Osteocyte (in vitro differentiated cells): ENCODE measurements around the gene RS1. TPM values are rescaled to one million over a fixed set of nuclear protein-coding genes. Genes with fewer than 3 reads are reported as not detected.
A peak's percentile ranks its signal among the peaks of the same experiment; 100 is the strongest.

Experiments
- DNase-seq: peaks from one replicate; pipeline ENCODE4 v3.0.0; 2021; ENCODE audit warnings: mixed read lengths; ENCODE audit not compliant: unreplicated experiment; ENCODE audit errors: extremely low spot score
- H3K27ac Mint-ChIP-seq: one replicate; pipeline ENCODE4 v1.8.0; 2021; ENCODE audit warnings: mild to moderate bottlenecking, mixed read lengths; ENCODE audit not compliant: unreplicated experiment
- H3K27me3 Mint-ChIP-seq: one replicate; pipeline ENCODE4 v1.8.0; 2021; ENCODE audit warnings: mixed read lengths; ENCODE audit not compliant: unreplicated experiment
- H3K36me3 Mint-ChIP-seq: one replicate; pipeline ENCODE4 v1.8.0; 2021; ENCODE audit warnings: mixed read lengths; ENCODE audit not compliant: unreplicated experiment
- H3K4me1 Mint-ChIP-seq: one replicate; pipeline ENCODE4 v1.8.0; 2021; ENCODE audit warnings: mixed read lengths; ENCODE audit not compliant: unreplicated experiment
- H3K4me3 Mint-ChIP-seq: one replicate; pipeline ENCODE4 v1.8.0; 2021; ENCODE audit warnings: mild to moderate bottlenecking, moderate library complexity, mixed read lengths; ENCODE audit not compliant: unreplicated experiment
- H3K9me3 Mint-ChIP-seq: one replicate; pipeline ENCODE4 v1.8.0; 2021; ENCODE audit warnings: mixed read lengths; ENCODE audit not compliant: unreplicated experiment
- total RNA-seq: library from RNA; stranded (reverse); gene quantifications from 2 replicates; pipeline ENCODE4 v1.2.1, GENCODE V29; 2021
- TF ChIP-seq, protein P1 (sequence below): fragments of 200-600 bp; sonication (generic); IDR thresholded peaks from 2 replicates; pipeline ENCODE4 v1.5.0; 2021; ENCODE audit warnings: antibody characterized with exemption, mild to moderate bottlenecking, moderate library complexity

Gene RS1
- total RNA-seq, 1 donor from 2014 or later = not detected

DNA sequence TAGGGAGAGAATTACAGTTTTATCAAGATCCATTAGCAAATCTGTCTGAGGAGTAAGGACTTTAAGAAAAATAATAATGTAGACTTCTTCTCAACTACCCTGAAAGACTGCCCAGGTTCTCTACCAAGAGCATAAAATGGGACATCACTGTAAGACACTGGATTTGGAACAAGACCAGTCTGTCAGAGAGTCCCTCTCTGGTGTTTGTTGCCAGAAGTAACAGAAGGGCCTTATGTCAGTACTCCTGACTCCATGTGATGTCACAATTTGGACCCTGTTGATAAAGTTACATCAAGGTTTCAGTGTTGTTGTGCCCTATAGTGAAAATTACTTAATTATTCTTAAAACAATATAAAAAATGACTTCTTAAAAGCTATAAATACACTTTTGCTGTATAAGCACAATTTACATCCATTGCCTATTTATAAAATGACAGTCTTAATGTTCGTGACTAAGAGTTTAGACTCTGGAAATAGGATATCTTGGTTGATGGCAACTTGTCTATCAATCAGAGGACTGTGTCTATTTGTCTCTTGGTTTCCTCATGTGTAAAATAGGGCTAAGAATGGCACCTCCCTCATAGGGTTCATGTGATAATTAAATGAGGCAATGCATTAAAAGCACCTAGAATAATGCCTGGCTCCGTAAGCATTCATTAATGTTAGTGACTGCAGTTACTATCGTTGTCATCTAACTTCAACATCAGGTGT is 57.8 kb downstream of the RS1 start:
- TF ChIP-seq, protein P1, sequence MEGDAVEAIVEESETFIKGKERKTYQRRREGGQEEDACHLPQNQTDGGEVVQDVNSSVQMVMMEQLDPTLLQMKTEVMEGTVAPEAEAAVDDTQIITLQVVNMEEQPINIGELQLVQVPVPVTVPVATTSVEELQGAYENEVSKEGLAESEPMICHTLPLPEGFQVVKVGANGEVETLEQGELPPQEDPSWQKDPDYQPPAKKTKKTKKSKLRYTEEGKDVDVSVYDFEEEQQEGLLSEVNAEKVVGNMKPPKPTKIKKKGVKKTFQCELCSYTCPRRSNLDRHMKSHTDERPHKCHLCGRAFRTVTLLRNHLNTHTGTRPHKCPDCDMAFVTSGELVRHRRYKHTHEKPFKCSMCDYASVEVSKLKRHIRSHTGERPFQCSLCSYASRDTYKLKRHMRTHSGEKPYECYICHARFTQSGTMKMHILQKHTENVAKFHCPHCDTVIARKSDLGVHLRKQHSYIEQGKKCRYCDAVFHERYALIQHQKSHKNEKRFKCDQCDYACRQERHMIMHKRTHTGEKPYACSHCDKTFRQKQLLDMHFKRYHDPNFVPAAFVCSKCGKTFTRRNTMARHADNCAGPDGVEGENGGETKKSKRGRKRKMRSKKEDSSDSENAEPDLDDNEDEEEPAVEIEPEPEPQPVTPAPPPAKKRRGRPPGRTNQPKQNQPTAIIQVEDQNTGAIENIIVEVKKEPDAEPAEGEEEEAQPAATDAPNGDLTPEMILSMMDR = no peak
- Mint-ChIP-seq H3K36me3 (peaks cover 7% of the 10 kb centered on the region), H3K27ac (no peak overlapping the region)

DNA sequence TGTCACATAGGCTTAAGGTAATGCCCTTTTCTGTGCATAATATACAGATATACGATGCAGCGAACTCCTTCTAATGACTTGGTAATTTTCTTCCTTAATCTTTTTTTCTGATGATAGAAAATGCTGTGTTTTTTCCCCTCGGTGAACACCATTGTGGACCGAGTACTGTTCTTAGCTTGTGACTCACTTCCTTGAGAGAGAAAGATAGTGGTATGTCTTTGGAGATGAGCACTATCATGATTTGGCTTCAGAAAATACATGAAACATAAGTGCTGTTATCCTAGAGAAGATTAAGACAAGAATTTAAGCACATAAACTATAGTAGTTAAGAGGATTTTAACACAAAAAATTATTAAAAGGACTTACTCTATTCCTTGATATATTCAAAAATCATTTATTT is 63.9 kb downstream of the RS1 start:
- H3K27me3 Mint-ChIP-seq = no peaks in the 10 kb centered on the region
- H3K9me3 Mint-ChIP-seq = peaks cover 4% of the 10 kb centered on the region
- TF ChIP-seq, protein P1 = no peak
- H3K27ac Mint-ChIP-seq = no peak overlapping the region
- no peaks in the 10 kb centered on the region for H3K4me1 Mint-ChIP-seq
- DNase-seq = no peak
- H3K36me3 Mint-ChIP-seq = peaks cover 13% of the 10 kb centered on the region
- H3K4me3 Mint-ChIP-seq = no peak overlapping the region

More for the DNA sequence above, 57.8 kb downstream of the RS1 start:
- Mint-ChIP-seq H3K4me1 (peaks cover 11% of the 10 kb centered on the region), H3K9me3 (peaks cover 18% of the 10 kb centered on the region), H3K4me3 (no peak overlapping the region), H3K27me3 (no peaks in the 10 kb centered on the region)
- no peak for DNase-seq

DNA sequence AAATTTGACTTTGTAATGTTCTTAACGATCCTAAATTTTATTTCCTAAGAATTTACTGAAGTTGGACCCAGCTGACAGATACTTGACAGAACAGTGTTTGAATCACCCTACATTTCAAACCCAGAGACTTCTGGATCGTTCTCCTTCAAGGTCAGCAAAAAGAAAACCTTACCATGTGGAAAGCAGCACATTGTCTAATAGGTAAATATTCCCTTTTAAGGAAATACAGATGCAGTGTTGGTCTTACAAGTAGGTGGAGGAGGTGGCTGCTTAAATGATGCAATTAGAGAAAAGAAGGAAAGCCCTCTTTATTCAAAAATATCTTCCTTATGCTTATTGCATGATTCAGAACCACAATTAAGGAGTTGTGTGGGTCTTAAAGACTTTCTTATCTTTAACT is 73.5 kb downstream of the RS1 start:
- no peak for DNase-seq

DNA sequence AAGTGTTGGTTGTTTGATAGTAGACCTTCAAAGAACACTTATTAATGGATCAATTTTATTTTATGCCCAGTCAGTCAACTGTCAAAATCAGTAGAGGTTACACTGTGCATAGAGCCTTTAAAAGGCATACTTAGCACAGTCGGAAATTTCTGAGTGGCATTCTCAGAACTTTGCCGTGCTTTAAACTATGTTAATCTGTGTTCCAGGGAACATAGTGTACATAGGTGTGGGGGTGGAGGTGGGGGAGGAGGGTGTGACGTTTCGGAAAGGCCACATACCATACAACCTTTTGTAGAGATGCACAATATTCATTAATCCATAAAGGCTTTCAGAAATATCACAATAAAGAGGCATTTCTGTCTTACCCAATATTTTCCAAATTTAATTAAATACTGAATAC is 75.8 kb downstream of the RS1 start:
- H3K27ac Mint-ChIP-seq = peak overlapping the region; percentile 42
- TF ChIP-seq, protein P1 = no peak
- H3K36me3 Mint-ChIP-seq = peaks cover 7% of the 10 kb centered on the region
- H3K9me3 Mint-ChIP-seq = no peaks in the 10 kb centered on the region
- peaks cover 5% of the 10 kb centered on the region for H3K4me1 Mint-ChIP-seq
- DNase-seq = no peak
- H3K4me3 Mint-ChIP-seq = no peak overlapping the region
- H3K27me3 Mint-ChIP-seq = no peaks in the 10 kb centered on the region

More for the DNA sequence above, 73.5 kb downstream of the RS1 start:
- TF ChIP-seq, protein P1 = no peak
- H3K4me3 Mint-ChIP-seq = no peak overlapping the region
- no peak overlapping the region for H3K27ac Mint-ChIP-seq
- peaks cover 4% of the 10 kb centered on the region for H3K9me3 Mint-ChIP-seq
- H3K4me1 Mint-ChIP-seq = peaks cover 5% of the 10 kb centered on the region
- H3K27me3 Mint-ChIP-seq = no peaks in the 10 kb centered on the region
- peaks cover 10% of the 10 kb centered on the region for H3K36me3 Mint-ChIP-seq

DNA sequence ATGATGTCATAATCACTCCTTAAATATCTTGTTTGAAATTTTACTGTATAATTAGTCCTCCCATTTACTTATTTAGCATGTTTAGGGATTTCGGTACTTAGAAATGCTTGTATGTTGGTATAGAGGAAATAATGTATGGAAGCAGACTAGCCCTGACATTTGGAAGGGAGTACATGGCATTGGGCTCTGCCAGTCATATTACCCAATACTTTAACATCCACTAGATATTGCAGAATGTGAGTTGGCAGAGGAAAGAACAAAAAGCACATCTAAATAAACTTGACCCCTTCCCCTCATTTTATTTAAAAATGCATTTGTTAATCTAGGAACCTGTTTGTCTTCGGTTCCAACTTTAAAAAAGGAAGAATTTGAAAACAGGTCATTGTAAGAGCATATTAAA is 77.8 kb downstream of the RS1 start:
- TF ChIP-seq, protein P1 = no peak
- Mint-ChIP-seq H3K36me3 (peaks cover 10% of the 10 kb centered on the region), H3K27ac (no peak overlapping the region), H3K27me3 (no peaks in the 10 kb centered on the region), H3K9me3 (no peaks in the 10 kb centered on the region), H3K4me1 (peaks cover 5% of the 10 kb centered on the region), H3K4me3 (no peak overlapping the region)
- no peak for DNase-seq
